ENCODE results near the gene ZNF287. TPM values are rescaled to one million over a fixed set of nuclear protein-coding genes. Genes with fewer than 3 reads are reported as not detected.
"Not testable (repeated sequence)": the region's sequence is repeated elsewhere in the genome, so short reads cannot be mapped to it uniquely, and the experiment has no call there.

ZNF287 gene
- total RNA-seq, 1 experiment from 2014 or later, result 7.9 TPM

DNA sequence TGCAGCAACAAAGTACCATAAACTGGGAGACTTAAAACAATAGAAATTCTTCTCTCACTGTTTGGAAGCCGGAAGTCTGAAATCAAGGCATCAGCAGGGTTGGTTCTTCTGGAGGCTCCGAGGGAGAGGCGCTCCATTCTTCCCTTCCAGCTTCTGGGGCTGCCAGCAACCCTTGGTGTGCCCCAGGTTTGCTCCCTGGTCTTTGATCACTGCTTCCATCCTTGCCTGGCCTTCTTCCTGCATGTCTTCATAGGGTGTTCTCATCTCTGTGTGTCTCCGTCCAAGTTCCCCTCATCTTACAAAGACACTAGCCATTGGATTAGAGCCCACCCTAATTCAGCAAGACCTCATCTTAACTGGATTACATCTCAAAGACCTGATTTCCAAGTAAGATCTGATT lies 41.7 kb downstream of the ZNF287 start:
- no peaks in the 10 kb centered on the region for H3K27me3 ChIP-seq (replicated peaks; ENCODE audit: control insufficient read depth, insufficient read depth, low read length)
- no peak overlapping the region for H3K27ac Mint-ChIP-seq (ENCODE audit: unreplicated experiment)
- H3K4me3 ChIP-seq (ENCODE audit: low read depth, low read length), result no peak overlapping the region
- no peaks in the 10 kb centered on the region for H3K4me1 Mint-ChIP-seq (ENCODE audit: low read depth, unreplicated experiment)
- intact Hi-C loops (cut with micrococcal nuclease; ENCODE audit: unreplicated experiment), result no loop called here
- H3K4me3 Mint-ChIP-seq (ENCODE audit: unreplicated experiment), result no peak overlapping the region
- no TSS peak for BruUV-seq (replicated peaks)
- H3K36me3 ChIP-seq (ENCODE audit: control insufficient read depth, insufficient read depth, low read length), result no peaks in the 10 kb centered on the region
- H3K27me3 Mint-ChIP-seq (ENCODE audit: insufficient read depth, unreplicated experiment), result peaks cover 19% of the 10 kb centered on the region
- no peaks in the 10 kb centered on the region for H3K9me3 Mint-ChIP-seq (ENCODE audit: unreplicated experiment)
- CTCF ChIA-PET, result no interaction called here
- H3K36me3 Mint-ChIP-seq (ENCODE audit: insufficient read depth, unreplicated experiment), result no peaks in the 10 kb centered on the region
- TF ChIP-seq, protein P1, sequence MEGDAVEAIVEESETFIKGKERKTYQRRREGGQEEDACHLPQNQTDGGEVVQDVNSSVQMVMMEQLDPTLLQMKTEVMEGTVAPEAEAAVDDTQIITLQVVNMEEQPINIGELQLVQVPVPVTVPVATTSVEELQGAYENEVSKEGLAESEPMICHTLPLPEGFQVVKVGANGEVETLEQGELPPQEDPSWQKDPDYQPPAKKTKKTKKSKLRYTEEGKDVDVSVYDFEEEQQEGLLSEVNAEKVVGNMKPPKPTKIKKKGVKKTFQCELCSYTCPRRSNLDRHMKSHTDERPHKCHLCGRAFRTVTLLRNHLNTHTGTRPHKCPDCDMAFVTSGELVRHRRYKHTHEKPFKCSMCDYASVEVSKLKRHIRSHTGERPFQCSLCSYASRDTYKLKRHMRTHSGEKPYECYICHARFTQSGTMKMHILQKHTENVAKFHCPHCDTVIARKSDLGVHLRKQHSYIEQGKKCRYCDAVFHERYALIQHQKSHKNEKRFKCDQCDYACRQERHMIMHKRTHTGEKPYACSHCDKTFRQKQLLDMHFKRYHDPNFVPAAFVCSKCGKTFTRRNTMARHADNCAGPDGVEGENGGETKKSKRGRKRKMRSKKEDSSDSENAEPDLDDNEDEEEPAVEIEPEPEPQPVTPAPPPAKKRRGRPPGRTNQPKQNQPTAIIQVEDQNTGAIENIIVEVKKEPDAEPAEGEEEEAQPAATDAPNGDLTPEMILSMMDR (IDR thresholded peaks at IDR 0.05; ENCODE audit: insufficient read depth in 1 of 2, low read depth in 1 of 2, low read length in 1 of 2, severe bottlenecking in 1 of 2, unreplicated experiment in 1 of 2), result no peak
- no peaks in the 10 kb centered on the region for H3K4me1 ChIP-seq
- no peak for DNase-seq
- POLR2A ChIA-PET, result no interaction called here
- no peaks in the 10 kb centered on the region for H3K9me3 ChIP-seq

DNA sequence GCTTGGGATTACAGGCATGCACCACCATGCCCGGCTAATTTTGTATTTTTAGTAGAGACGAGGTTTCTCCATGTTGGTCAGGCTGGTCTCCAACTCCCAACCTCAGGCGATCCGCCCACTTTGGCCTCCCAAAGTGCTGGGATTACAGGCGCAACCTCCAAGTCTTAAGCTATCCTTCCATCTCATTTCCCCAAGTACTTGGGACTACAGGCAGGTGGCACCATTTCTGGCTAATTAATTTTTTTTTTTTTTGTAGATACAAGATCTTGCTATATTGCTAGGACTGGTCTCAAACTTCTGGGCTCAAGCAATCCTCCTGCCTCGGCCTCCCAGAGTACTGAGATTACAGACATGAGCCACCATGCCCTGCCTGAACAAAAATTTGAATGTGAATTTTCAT lies 43.4 kb downstream of the ZNF287 start:
- H3K27ac Mint-ChIP-seq (ENCODE audit: unreplicated experiment); DNase-seq; H3K4me3 ChIP-seq (ENCODE audit: low read depth, low read length); H3K36me3 ChIP-seq (ENCODE audit: control insufficient read depth, insufficient read depth, low read length); H3K9me3 Mint-ChIP-seq (ENCODE audit: unreplicated experiment); H3K27me3 ChIP-seq (replicated peaks; ENCODE audit: control insufficient read depth, insufficient read depth, low read length); H3K4me3 Mint-ChIP-seq (ENCODE audit: unreplicated experiment); H3K36me3 Mint-ChIP-seq (ENCODE audit: insufficient read depth, unreplicated experiment); intact Hi-C loops (cut with micrococcal nuclease; ENCODE audit: unreplicated experiment); BruUV-seq (replicated peaks); H3K4me1 ChIP-seq; POLR2A ChIA-PET; H3K9me3 ChIP-seq; H3K4me1 Mint-ChIP-seq (ENCODE audit: low read depth, unreplicated experiment): not testable (repeated sequence)
- CTCF ChIA-PET, result interaction anchor here (0.7 kb wide), 2 partner anchors 12 to 97 kb away, joined by 3 read pairs; no protein-coding TSS in a partner anchor
- H3K27me3 Mint-ChIP-seq (ENCODE audit: insufficient read depth, unreplicated experiment), result peaks cover 16% of the 10 kb centered on the region

DNA sequence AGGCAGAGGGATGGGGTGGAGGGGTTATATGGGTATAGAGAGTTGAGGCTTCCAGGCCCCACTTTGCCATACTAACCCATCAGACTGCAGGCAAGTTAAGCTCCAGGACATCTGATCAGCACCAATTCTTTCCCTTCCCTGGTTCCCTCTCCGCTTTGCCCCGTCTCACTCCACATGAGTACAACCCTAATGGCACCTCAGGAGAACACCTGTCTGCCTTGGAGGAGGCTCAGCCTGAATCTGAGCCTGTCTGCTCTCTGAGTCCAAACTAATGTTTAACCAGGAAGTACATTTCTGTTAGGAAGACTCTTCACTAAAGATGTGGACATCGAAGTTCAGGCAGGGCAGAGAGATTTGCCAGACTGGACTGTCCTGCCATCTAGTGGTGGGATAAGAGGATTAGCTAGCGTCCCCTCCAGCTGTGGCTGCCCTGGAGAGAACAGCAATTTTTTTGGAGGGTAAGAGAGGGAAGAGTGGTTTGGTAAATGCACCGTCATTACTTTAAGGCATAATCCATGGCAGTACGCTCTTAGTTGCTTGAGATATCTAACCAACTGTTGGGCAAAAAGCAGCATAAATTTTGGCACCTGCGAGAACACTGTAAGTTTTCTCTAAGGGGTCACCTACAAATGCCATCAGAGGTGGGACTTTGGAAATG lies 47.8 kb downstream of the ZNF287 start:
- H3K27me3 Mint-ChIP-seq (ENCODE audit: insufficient read depth, unreplicated experiment), result no peaks in the 10 kb centered on the region
- H3K9me3 ChIP-seq, result no peaks in the 10 kb centered on the region

More for the DNA sequence above, 47.8 kb downstream of the ZNF287 start:
- Mint-ChIP-seq H3K27ac (ENCODE audit: unreplicated experiment) (no peak overlapping the region), H3K4me1 (ENCODE audit: low read depth, unreplicated experiment) (peaks cover 14% of the 10 kb centered on the region), H3K36me3 (ENCODE audit: insufficient read depth, unreplicated experiment) (no peaks in the 10 kb centered on the region), H3K4me3 (ENCODE audit: unreplicated experiment) (no peak overlapping the region), H3K9me3 (ENCODE audit: unreplicated experiment) (peaks cover 1% of the 10 kb centered on the region)
- no TSS peak for BruUV-seq (replicated peaks)
- Histone ChIP-seq H3K4me1 (peaks cover 16% of the 10 kb centered on the region), H3K27me3 (replicated peaks; ENCODE audit: control insufficient read depth, insufficient read depth, low read length) (no peaks in the 10 kb centered on the region), H3K36me3 (ENCODE audit: control insufficient read depth, insufficient read depth, low read length) (no peaks in the 10 kb centered on the region), H3K4me3 (ENCODE audit: low read depth, low read length) (no peak overlapping the region)
- ChIA-PET CTCF (interaction anchor here (0.6 to 3.9 kb wide), 17 partner anchors 12 to 168 kb away, joined by 3 to 72 read pairs (median 4); partner anchors contain the start of genes CENPV and LRRC75A), POLR2A (interaction anchor here (0.6 to 1.5 kb wide), 2 partner anchors 11 to 83 kb away, joined by 3 to 7 read pairs; no protein-coding TSS in a partner anchor)
- peak; percentile 86 to 89 for DNase-seq
- intact Hi-C loops (cut with micrococcal nuclease; ENCODE audit: unreplicated experiment), result loop anchor here (1.0 kb wide), 4 partner anchors 68 to 158 kb away; no protein-coding TSS in a partner anchor
- TF ChIP-seq, protein P1 (IDR thresholded peaks at IDR 0.05; ENCODE audit: insufficient read depth in 1 of 2, low read depth in 1 of 2, low read length in 1 of 2, severe bottlenecking in 1 of 2, unreplicated experiment in 1 of 2), result peak; percentile 86

All from Caco-2 (cell line).